Pulmonary artery endothelial cell (primary cell): ENCODE measurements around the gene ZNF266. TPM values are rescaled to one million over a fixed set of nuclear protein-coding genes. Genes with fewer than 3 reads are reported as not detected.

ENCODE experiments used
- total RNA-seq: library from RNA; depleted of rRNA; stranded (reverse); fragments of >200 nt; gene quantifications from 2 replicates; pipeline ENCODE4 v1.2.3, GENCODE V29; 2014

The ZNF266 gene
- total RNA-seq, 1 donor from 2014 or later = 11.3 TPM

Other genes with a start within 250 kb of the ZNF266 start
- not detected in 2 replicates for gene OR7D4, start 216.0 kb downstream of the ZNF266 start, total RNA-seq
- not detected in 2 replicates for gene OR7E24, start 184.6 kb downstream of the ZNF266 start, total RNA-seq
- 3.9 and 6.0 TPM in 2 replicates for gene ZNF699, start 125.7 kb downstream of the ZNF266 start, total RNA-seq
- gene ZNF559, start 111.4 kb downstream of the ZNF266 start, total RNA-seq = 7.6 and 11.5 TPM in 2 replicates
- 0.40 and 1.4 TPM in 2 replicates for gene ZNF177, start 72.6 kb downstream of the ZNF266 start, total RNA-seq
- 2.1 TPM in 1 of 2 replicates, not detected in the other for gene ZNF560, start 63.0 kb upstream of the ZNF266 start, total RNA-seq
- 20.2 and 24.4 TPM in 2 replicates for gene ZNF426, start 103.1 kb upstream of the ZNF266 start, total RNA-seq
- gene ZNF121, start 148.9 kb upstream of the ZNF266 start, total RNA-seq = 35.5 and 47.3 TPM in 2 replicates
- gene ZNF561, start 185.7 kb upstream of the ZNF266 start, total RNA-seq = 22.8 and 41.3 TPM in 2 replicates
- 19.3 and 40.5 TPM in 2 replicates for gene ZNF562, start 239.5 kb upstream of the ZNF266 start, total RNA-seq